ENCODE measurements around the gene PSMB7. TPM values are rescaled to one million over a fixed set of nuclear protein-coding genes. Genes with fewer than 3 reads are reported as not detected.

The PSMB7 gene
- total and polyA plus RNA-seq, 2 of the 8 experiments (the other 6 are each of a cell fraction or from before 2014, with no cell fraction given), result 222 to 357 TPM

GRCh38 chr9:124340219-124341069 is 74.8 kb downstream of the PSMB7 start (continued):
- TF ChIP-seq TCF12 (IDR thresholded peaks at IDR 0.05; ENCODE audit: low read depth, low read length) (no peak), POLR2A (IDR thresholded peaks at IDR 0.05; ENCODE audit: control extremely low read depth in 1 of 2, low read depth in 2 of 2, low read length in 2 of 2) (no peak), SIX5 (IDR thresholded peaks at IDR 0.05; ENCODE audit: low read depth, low read length) (no peak)

All from H1 (cell line).